Measurements from ENCODE around the gene SMIM10L2A. TPM values are rescaled to one million over a fixed set of nuclear protein-coding genes. Genes with fewer than 3 reads are reported as not detected.

The SMIM10L2A gene
- total RNA-seq, 1 experiment from 2014 or later: 18.3 TPM

DNA sequence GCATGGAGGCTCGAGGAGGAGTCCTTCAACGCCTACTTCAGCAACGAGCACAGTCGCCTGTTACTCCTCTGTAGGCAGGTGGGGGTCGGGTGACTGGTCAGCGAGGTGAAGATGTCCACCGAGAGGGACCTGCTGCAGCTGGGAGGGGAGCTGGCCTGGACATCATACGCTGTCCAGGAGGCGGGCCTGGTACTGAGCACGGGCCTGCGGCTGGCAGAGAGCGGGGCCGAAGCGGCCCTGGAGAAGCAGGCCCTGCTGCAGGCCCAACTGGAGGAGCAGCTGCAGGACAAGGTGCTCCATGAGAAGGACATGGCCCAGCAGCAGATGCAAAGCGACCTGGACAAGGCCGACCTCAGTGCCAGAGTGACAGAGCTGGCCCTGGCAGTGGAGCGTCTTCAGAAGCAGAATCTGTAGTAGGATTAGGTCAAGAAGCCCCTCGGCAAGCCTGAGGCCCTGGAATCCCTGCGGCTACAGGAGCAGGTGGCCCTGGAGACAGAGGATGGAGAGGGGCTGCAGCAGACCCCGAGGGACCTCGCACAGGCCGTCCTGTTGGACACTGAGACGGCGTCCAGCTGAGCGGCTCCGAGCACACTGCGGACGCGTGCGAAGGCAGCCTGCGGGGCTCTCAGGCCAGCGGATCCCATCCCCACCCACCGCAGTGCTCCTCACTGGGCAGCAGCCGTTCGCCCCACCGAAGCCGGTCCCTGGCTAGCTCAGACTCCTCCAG, 11.9 kb downstream of the SMIM10L2A start:
- peaks cover 9% of the 10 kb centered on the region for H3K9me3 ChIP-seq (ENCODE audit: control insufficient read depth, low read depth, low read length)
- no peak overlapping the region for H2AFZ ChIP-seq (ENCODE audit: low read length)
- Mint-ChIP-seq H3K27me3 (ENCODE audit: low read depth) (peaks cover 10% of the 10 kb centered on the region), H3K36me3 (ENCODE audit: insufficient read depth in 1 of 3, low read depth in 3 of 3) (peaks cover 0 to 26% (median 7%) of the 10 kb centered on the region in 3 experiments), H3K27ac (no peak overlapping the region; a peak in 1 of 7 replicates), H3K9me3 (peaks cover 64 to 79% of the 10 kb centered on the region in 2 experiments), H3K4me3 (no peak overlapping the region), H3K4me1 (peaks cover 8 to 11% of the 10 kb centered on the region in 2 experiments)
- no peak overlapping the region for H4K8ac ChIP-seq (replicated peaks; ENCODE audit: insufficient read length, low read depth, low read length)
- no peak for DNase-seq
- no peaks in the 10 kb centered on the region for H3K23me2 ChIP-seq (ENCODE audit: insufficient read length, low read depth, low read length, poor library complexity, severe bottlenecking)
- H3K9ac ChIP-seq (ENCODE audit: extremely low read depth, insufficient read length, low read length): no peak overlapping the region
- H3K14ac ChIP-seq (ENCODE audit: insufficient read depth, low read length): no peak overlapping the region
- H3K4ac ChIP-seq (ENCODE audit: low read depth, low read length): no peak overlapping the region
- H2BK5ac ChIP-seq (ENCODE audit: insufficient read length, low read length): no peak overlapping the region
- no peak overlapping the region for H2BK120ac ChIP-seq (ENCODE audit: low read depth, low read length, poor library complexity, severe bottlenecking)
- H3T11ph ChIP-seq (ENCODE audit: low read length): no peak overlapping the region
- H2BK20ac ChIP-seq (ENCODE audit: low read depth, low read length, poor library complexity, severe bottlenecking): no peak overlapping the region
- H4K5ac ChIP-seq (ENCODE audit: insufficient read length, low read depth, low read length): no peak overlapping the region
- H3K27me3 ChIP-seq (ENCODE audit: insufficient read depth, low read length): no peaks in the 10 kb centered on the region
- no peaks in the 10 kb centered on the region for H3K4me1 ChIP-seq (ENCODE audit: insufficient read depth, low read length)
- H3K27ac ChIP-seq (ENCODE audit: insufficient read length, low read depth, low read length): no peak overlapping the region
- WGBS (ENCODE audit: extremely low coverage, insufficient read length, low lambda C conversion rate): no CpG with 5 or more reads among the region's 37 CpGs
- H4K20me1 ChIP-seq (ENCODE audit: control insufficient read depth, insufficient read depth, insufficient read length): no peaks in the 10 kb centered on the region
- H2BK12ac ChIP-seq (ENCODE audit: insufficient read length, low read depth, low read length): no peak overlapping the region
- TF ChIP-seq, protein P1, sequence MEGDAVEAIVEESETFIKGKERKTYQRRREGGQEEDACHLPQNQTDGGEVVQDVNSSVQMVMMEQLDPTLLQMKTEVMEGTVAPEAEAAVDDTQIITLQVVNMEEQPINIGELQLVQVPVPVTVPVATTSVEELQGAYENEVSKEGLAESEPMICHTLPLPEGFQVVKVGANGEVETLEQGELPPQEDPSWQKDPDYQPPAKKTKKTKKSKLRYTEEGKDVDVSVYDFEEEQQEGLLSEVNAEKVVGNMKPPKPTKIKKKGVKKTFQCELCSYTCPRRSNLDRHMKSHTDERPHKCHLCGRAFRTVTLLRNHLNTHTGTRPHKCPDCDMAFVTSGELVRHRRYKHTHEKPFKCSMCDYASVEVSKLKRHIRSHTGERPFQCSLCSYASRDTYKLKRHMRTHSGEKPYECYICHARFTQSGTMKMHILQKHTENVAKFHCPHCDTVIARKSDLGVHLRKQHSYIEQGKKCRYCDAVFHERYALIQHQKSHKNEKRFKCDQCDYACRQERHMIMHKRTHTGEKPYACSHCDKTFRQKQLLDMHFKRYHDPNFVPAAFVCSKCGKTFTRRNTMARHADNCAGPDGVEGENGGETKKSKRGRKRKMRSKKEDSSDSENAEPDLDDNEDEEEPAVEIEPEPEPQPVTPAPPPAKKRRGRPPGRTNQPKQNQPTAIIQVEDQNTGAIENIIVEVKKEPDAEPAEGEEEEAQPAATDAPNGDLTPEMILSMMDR (conservative IDR thresholded peaks at IDR 0.05): no peak
- no peaks in the 10 kb centered on the region for H3K79me2 ChIP-seq (ENCODE audit: insufficient read depth, low read length)
- H2BK15ac ChIP-seq (ENCODE audit: low read depth, low read length): no peak overlapping the region
- no peak overlapping the region for H2AK5ac ChIP-seq (ENCODE audit: insufficient read length, low read length)
- no peak overlapping the region for H4K91ac ChIP-seq (ENCODE audit: insufficient read length, low read depth, low read length)
- H3K79me1 ChIP-seq (ENCODE audit: insufficient read depth, low read depth, low read length, poor library complexity, severe bottlenecking): no peaks in the 10 kb centered on the region
- H3K56ac ChIP-seq (ENCODE audit: insufficient read length, low read depth, low read length): no peak overlapping the region
- H3K23ac ChIP-seq (ENCODE audit: insufficient read length, low read depth, low read length): no peak overlapping the region
- H3K4me2 ChIP-seq (ENCODE audit: insufficient read depth, insufficient read length, low read length): no peak overlapping the region
- H3K18ac ChIP-seq (ENCODE audit: insufficient read length, low read depth, low read length): no peak overlapping the region
